Muscle of back (tissue), 11 donors: ENCODE measurements around the gene FBLN1. TPM values are rescaled to one million over a fixed set of nuclear protein-coding genes. Genes with fewer than 3 reads are reported as not detected.

Source experiments
- DNase-seq, 3 donors: peaks; one replicate each; pipeline versions ENCODE4 v3.0.0 to v3.0.0-alpha.2; 2013
- polyA plus RNA-seq, 10 donors: library from polyadenylated mRNA; unstranded; fragments of 120-200 nt; gene quantifications; one replicate each; pipeline ENCODE4 v1.2.1, GENCODE V29; 2013; ENCODE audit not compliant: insufficient read length in 10 of 10

Gene FBLN1
- polyA plus RNA-seq, 10 donors, result 110 to 365 (median 157) TPM

- peak in 1 of 3 donors; percentile 25 for DNase-seq
Measured at GRCh38 chr22:45632791-45633515, 130.3 kb downstream of the FBLN1 start.

GRCh38 chr22:45636683-45637082 lies 134.0 kb downstream of the FBLN1 start:
- no peak for DNase-seq

- DNase-seq, result no peak
Measured at GRCh38 chr22:45638197-45638596, 135.5 kb downstream of the FBLN1 start.

- DNase-seq, result no peak
Measured at GRCh38 chr22:45638834-45639746, 136.4 kb downstream of the FBLN1 start.

GRCh38 chr22:45639747-45640102 lies 137.0 kb downstream of the FBLN1 start:
- no peak for DNase-seq

GRCh38 chr22:45640291-45640940 lies 137.7 kb downstream of the FBLN1 start:
- no peak for DNase-seq

GRCh38 chr22:45640941-45641621 lies 138.4 kb downstream of the FBLN1 start:
- DNase-seq, result no peak

GRCh38 chr22:45642986-45643385 lies 140.3 kb downstream of the FBLN1 start:
- DNase-seq, result no peak

- DNase-seq, result no peak
Measured at GRCh38 chr22:45644714-45645113, 142.0 kb downstream of the FBLN1 start.

GRCh38 chr22:45645150-45645525 lies 142.5 kb downstream of the FBLN1 start:
- no peak for DNase-seq

GRCh38 chr22:45645526-45646414 lies 143.1 kb downstream of the FBLN1 start:
- peak; percentile 31 to 81 (median 60) for DNase-seq

- no peak for DNase-seq
Measured at GRCh38 chr22:45647532-45648225, 145.0 kb downstream of the FBLN1 start.

- DNase-seq, result no peak
Measured at GRCh38 chr22:45648301-45649117, 145.8 kb downstream of the FBLN1 start.

GRCh38 chr22:45649809-45650208 lies 147.1 kb downstream of the FBLN1 start:
- no peak for DNase-seq

GRCh38 chr22:45650721-45651120 lies 148.0 kb downstream of the FBLN1 start:
- DNase-seq, result no peak
